Calu3 (cell line): ENCODE measurements around the gene ATOSB. TPM values are rescaled to one million over a fixed set of nuclear protein-coding genes. Genes with fewer than 3 reads are reported as not detected.

Source experiments
- BruUV-seq: library from RNA; stranded (reverse); fragments of 400-500 nt; replicated peaks from 2 replicates; lab custom pipeline; 2021; lab: Mats Ljungman, UMichigan
- CTCF ChIA-PET: fragments of 300-600 bp; sonication (Branson Sonifier 250); formaldehyde crosslinking; loops from one replicate; lab custom pipeline; 2022; ENCODE audit warnings: antibody characterized with exemption; lab: Charles Lee
- DNase-seq: peaks from one replicate; pipeline ENCODE4 v3.0.0; 2022
- H3K27ac Mint-ChIP-seq: one replicate; pipeline ENCODE4 v1.8.0; 2022; ENCODE audit warnings: mixed read lengths; ENCODE audit not compliant: unreplicated experiment
- H3K27me3 Mint-ChIP-seq: one replicate; pipeline ENCODE4 v1.8.0; 2022; ENCODE audit warnings: mixed read lengths; ENCODE audit not compliant: unreplicated experiment
- H3K36me3 Mint-ChIP-seq: one replicate; pipeline ENCODE4 v1.8.0; 2022; ENCODE audit warnings: mild to moderate bottlenecking, moderate library complexity, mixed read lengths; ENCODE audit not compliant: insufficient read depth, unreplicated experiment
- H3K4me1 Mint-ChIP-seq: one replicate; pipeline ENCODE4 v1.8.0; 2022; ENCODE audit warnings: mild to moderate bottlenecking, low read depth, mixed read lengths; ENCODE audit not compliant: unreplicated experiment
- H3K4me3 Mint-ChIP-seq: one replicate; pipeline ENCODE4 v1.8.0; 2022; ENCODE audit warnings: mild to moderate bottlenecking, low read depth, moderate library complexity, mixed read lengths; ENCODE audit not compliant: unreplicated experiment
- H3K9me3 Mint-ChIP-seq: one replicate; pipeline ENCODE4 v1.8.0; 2022; ENCODE audit warnings: low read depth, mixed read lengths; ENCODE audit not compliant: unreplicated experiment
- CTCF ChIP-seq: fragments of 200-600 bp; IDR thresholded peaks from one replicate; pipeline ENCODE4 v1.8.0; 2022; ENCODE audit warnings: antibody characterized with exemption; ENCODE audit not compliant: unreplicated experiment
- intact Hi-C: fragments of 100-400 bp; cut with micrococcal nuclease; formaldehyde crosslinking; loops from one replicate; pipeline ENCODE4 v1.10.0; 2022; ENCODE audit not compliant: unreplicated experiment
- total RNA-seq: library from RNA; stranded (reverse); gene quantifications from 2 replicates; pipeline ENCODE4 v1.2.3, GENCODE V29; 2022

The ATOSB gene
- total RNA-seq, 1 experiment from 2014 or later: 16.8 TPM

GRCh38 chr9:35085078-35085477, 30.6 kb downstream of the ATOSB start:
- Mint-ChIP-seq H3K27ac (no peak overlapping the region), H3K36me3 (peaks cover 4% of the 10 kb centered on the region), H3K4me3 (no peak overlapping the region), H3K4me1 (peaks cover 4% of the 10 kb centered on the region), H3K27me3 (no peaks in the 10 kb centered on the region), H3K9me3 (no peaks in the 10 kb centered on the region)
- no peak for TF ChIP-seq CTCF
- DNase-seq: no peak
- intact Hi-C loops: no loop called here
- no TSS peak for BruUV-seq
- CTCF ChIA-PET: no interaction called here

GRCh38 chr9:35079426-35080341, 36.0 kb downstream of the ATOSB start, which contains the start of gene FANCG:
TSS of gene FANCG (minus strand) at chr9:35079942. CDS start at chr9:35079524, 418 bp downstream.
- DNase-seq: peak; percentile 84
- CTCF ChIA-PET: interaction anchor here (0.6 to 0.9 kb wide), 9 partner anchors 8 to 431 kb away, joined by 3 to 9 read pairs (median 4); partner anchors contain the start of genes STOML2 and UNC13B
- Mint-ChIP-seq H3K36me3 (peaks cover 19% of the 10 kb centered on the region), H3K27me3 (no peaks in the 10 kb centered on the region), H3K4me1 (peaks cover 18% of the 10 kb centered on the region), H3K4me3 (peak within 1 kb of the TSS; percentile 81), H3K27ac (peak within 1 kb of the TSS; percentile 67), H3K9me3 (no peaks in the 10 kb centered on the region)
- BruUV-seq: no TSS peak
- intact Hi-C loops: no loop called here
- TF ChIP-seq CTCF: no peak

- CTCF ChIA-PET: interaction anchor here (0.9 kb wide), 1 partner anchor 27 kb away, joined by 3 read pairs; no protein-coding TSS in a partner anchor
- peak overlapping the region; percentile 81 for H3K4me3 Mint-ChIP-seq
- no peaks in the 10 kb centered on the region for H3K27me3 Mint-ChIP-seq
- intact Hi-C loops: no loop called here
- peak overlapping the region; percentile 67 for H3K27ac Mint-ChIP-seq
- no peaks in the 10 kb centered on the region for H3K9me3 Mint-ChIP-seq
- H3K36me3 Mint-ChIP-seq: peaks cover 19% of the 10 kb centered on the region
- DNase-seq: no peak
- peaks cover 18% of the 10 kb centered on the region for H3K4me1 Mint-ChIP-seq
- TSS peak; percentile 52 for BruUV-seq
- TF ChIP-seq CTCF: no peak
Measured at GRCh38 chr9:35079041-35079425, 36.6 kb downstream of the ATOSB start.

- no peak for DNase-seq
- Mint-ChIP-seq H3K9me3 (no peaks in the 10 kb centered on the region), H3K36me3 (peaks cover 27% of the 10 kb centered on the region), H3K27me3 (no peaks in the 10 kb centered on the region), H3K4me3 (peak overlapping the region; percentile 81), H3K4me1 (peaks cover 22% of the 10 kb centered on the region), H3K27ac (no peak overlapping the region)
- intact Hi-C loops: no loop called here
- no peak for TF ChIP-seq CTCF
- CTCF ChIA-PET: no interaction called here
- no TSS peak for BruUV-seq
Measured at GRCh38 chr9:35078066-35078465, 37.6 kb downstream of the ATOSB start.
